Right lobe of liver (tissue), 6 donors: ENCODE data around the gene MKLN1. TPM values are rescaled to one million over a fixed set of nuclear protein-coding genes. Genes with fewer than 3 reads are reported as not detected.

Experiments
- ATAC-seq, 4 donors: fragments of 200-7000 bp; cut with Tn5 transposase; one replicate each; pipeline ENCODE4 v1.9.1; 2020; ENCODE audit warnings: mild to moderate bottlenecking in 4 of 4, moderate library complexity in 4 of 4
- DNase-seq, 3 donors: peaks; one replicate each; pipeline ENCODE4 v3.0.0-alpha.2; 2020
- H3K27ac ChIP-seq, 3 donors: fragments of 200-600 bp; one replicate each; pipeline ENCODE4 v1.8.0; 2022
- H3K27me3 ChIP-seq, 2 donors: fragments of 200-600 bp; one replicate each; pipeline ENCODE4 v1.8.0; 2022
- H3K36me3 ChIP-seq, 4 donors: fragments of 200-600 bp; sonication (generic) in 1 of 4; one replicate each; pipeline versions ENCODE4 v1.5.1 to v1.8.0; 2017 to 2022; ENCODE audit warnings: control low read depth in 1 of 4
- H3K4me1 ChIP-seq, 4 donors: fragments of 200-600 bp; sonication (generic) in 1 of 4; one replicate each; pipeline versions ENCODE4 v1.5.1 to v1.8.0; 2017 to 2022; ENCODE audit warnings: control low read depth in 1 of 4
- H3K4me3 ChIP-seq, 3 donors: fragments of 200-600 bp; one replicate each; pipeline ENCODE4 v1.8.0; 2022
- H3K9me3 ChIP-seq, 4 donors: fragments of 200-600 bp; sonication (generic) in 1 of 4; one replicate each; pipeline versions ENCODE4 v1.5.1 to v1.8.0; 2017 to 2022; ENCODE audit warnings: control low read depth in 1 of 4
- CTCF ChIP-seq, 4 donors: fragments of 200-600 bp in 3 of 4; fragments of 450-650 bp in 1 of 4; IDR thresholded peaks; one replicate each; pipeline versions ENCODE4 v1.5.1 to v1.8.0; 2016 to 2022; ENCODE audit warnings: antibody characterized with exemption in 4 of 4, mild to moderate bottlenecking in 2 of 4
- POLR2A ChIP-seq: fragments of 450-650 bp; IDR thresholded peaks from one replicate; pipeline ENCODE4 v1.6.1; 2017; ENCODE audit warnings: antibody characterized with exemption, mild to moderate bottlenecking
- WGBS: methylation state at CpG from one replicate; pipeline ENCODE4 v1.1.6; 2018; ENCODE audit warnings: low coverage, low lambda C conversion rate; ENCODE audit not compliant: insufficient coverage; ENCODE audit errors: missing lambda C conversion rate; 5-methylcytosine and 5-hydroxymethylcytosine counted together
- intact Hi-C, 2 donors: fragments of 100-400 bp; cut with DNase I; formaldehyde crosslinking; loops; one replicate each; pipeline versions ENCODE4 v1.11.2 to v1.14.1; 2022
- total RNA-seq, 6 experiments: library from RNA; depleted of rRNA in 2 of 6; stranded (reverse); fragments of >200 nt in 2 of 6; fragmentation: NEBNext Ultra II Directional in 3 of 6; extraction: Animal tissue kit (Norgen Biotek cat#: 25700) in 3 of 6; gene quantifications; one replicate each; pipeline versions ENCODE4 v1.1.0 to v1.2.4, GENCODE V29; 2016 to 2023
- donor health status: DM: no; HTN: yes; CAD: no.
- donor health status: DM: no; HTN: no; CAD: no.
- donor health status: DM: no; HTN: no; CAD: no.
- donor health status: DM: no; HTN: yes; CAD: no.
- donor health status: DM: no; HTN: yes; CAD: no.

The MKLN1 gene
- total RNA-seq, 6 experiments from 2014 or later = 24.0 to 39.6 (median 35.1) TPM

- DNase-seq = no peak
- intact Hi-C loops = no loop called here
- no peak for ATAC-seq
- Histone ChIP-seq H3K9me3 (no peaks in the 10 kb centered on the region), H3K36me3 (peaks cover 0 to 15% (median 0%) of the 10 kb centered on the region in 4 donors), H3K27ac (no peak overlapping the region), H3K27me3 (no peaks in the 10 kb centered on the region), H3K4me1 (no peaks in the 10 kb centered on the region), H3K4me3 (no peak overlapping the region)
- 74% methylated on average over 3 of the region's 3 CpGs for WGBS
- TF ChIP-seq CTCF (IDR thresholded peaks at IDR 0.05) (no peak), POLR2A (no peak)
Measured at GRCh38 chr7:131431756-131432155, 104.1 kb downstream of the MKLN1 start.

GRCh38 chr7:131436384-131436783 is 108.7 kb downstream of the MKLN1 start:
- peaks cover 3 to 16% (median 10%) of the 10 kb centered on the region in 4 donors for H3K36me3 ChIP-seq
- intact Hi-C loops = no loop called here
- DNase-seq = no peak
- no peak overlapping the region for H3K4me3 ChIP-seq
- no peaks in the 10 kb centered on the region for H3K9me3 ChIP-seq
- no peaks in the 10 kb centered on the region for H3K27me3 ChIP-seq
- no peak for TF ChIP-seq POLR2A
- no peak for TF ChIP-seq CTCF (IDR thresholded peaks at IDR 0.05)
- no peaks in the 10 kb centered on the region for H3K4me1 ChIP-seq
- H3K27ac ChIP-seq = no peak overlapping the region
- 69% methylated on average over 3 of the region's 3 CpGs for WGBS
- ATAC-seq = no peak

- H3K36me3 ChIP-seq = peaks cover 3 to 16% (median 10%) of the 10 kb centered on the region in 4 donors
- no peaks in the 10 kb centered on the region for H3K27me3 ChIP-seq
- intact Hi-C loops = no loop called here
- ATAC-seq (no peak), DNase-seq (no peak)
- H3K4me3 ChIP-seq = no peak overlapping the region
- no peaks in the 10 kb centered on the region for H3K9me3 ChIP-seq
- TF ChIP-seq POLR2A = no peak
- no peak for TF ChIP-seq CTCF (IDR thresholded peaks at IDR 0.05)
- H3K27ac ChIP-seq = no peak overlapping the region
- WGBS = 85% methylated on average over 2 of the region's 2 CpGs
- no peaks in the 10 kb centered on the region for H3K4me1 ChIP-seq
Measured at GRCh38 chr7:131438969-131439368, 111.3 kb downstream of the MKLN1 start.

GRCh38 chr7:131443496-131443895 is 115.8 kb downstream of the MKLN1 start:
- H3K27me3 ChIP-seq = no peaks in the 10 kb centered on the region
- H3K36me3 ChIP-seq = peaks cover 0 to 8% (median 3%) of the 10 kb centered on the region in 4 donors
- H3K4me3 ChIP-seq = no peak overlapping the region
- no peak for ATAC-seq
- H3K4me1 ChIP-seq = no peaks in the 10 kb centered on the region
- H3K27ac ChIP-seq = no peak overlapping the region
- TF ChIP-seq CTCF (IDR thresholded peaks at IDR 0.05) (no peak), POLR2A (no peak)
- WGBS = 82% methylated on average over 3 of the region's 5 CpGs
- DNase-seq = no peak
- H3K9me3 ChIP-seq = no peaks in the 10 kb centered on the region
- intact Hi-C loops = no loop called here

GRCh38 chr7:131444683-131445082 is 117.0 kb downstream of the MKLN1 start:
- ATAC-seq (no peak), DNase-seq (no peak)
- Histone ChIP-seq H3K27me3 (no peaks in the 10 kb centered on the region), H3K27ac (no peak overlapping the region), H3K9me3 (no peaks in the 10 kb centered on the region), H3K4me1 (no peaks in the 10 kb centered on the region), H3K4me3 (no peak overlapping the region), H3K36me3 (peaks cover 0 to 3% (median 0%) of the 10 kb centered on the region in 4 donors)
- intact Hi-C loops = no loop called here
- no peak for TF ChIP-seq CTCF (IDR thresholded peaks at IDR 0.05)
- no peak for TF ChIP-seq POLR2A
- WGBS = 92% methylated on average over 1 of the region's 1 CpG
